Central memory CD4-positive, alpha-beta T cell (primary cell): ENCODE measurements around the gene SMYD2.

Experiments
- DNase-seq: peaks from one replicate; pipeline ENCODE4 v3.0.0; 2022

The SMYD2 gene

DNA sequence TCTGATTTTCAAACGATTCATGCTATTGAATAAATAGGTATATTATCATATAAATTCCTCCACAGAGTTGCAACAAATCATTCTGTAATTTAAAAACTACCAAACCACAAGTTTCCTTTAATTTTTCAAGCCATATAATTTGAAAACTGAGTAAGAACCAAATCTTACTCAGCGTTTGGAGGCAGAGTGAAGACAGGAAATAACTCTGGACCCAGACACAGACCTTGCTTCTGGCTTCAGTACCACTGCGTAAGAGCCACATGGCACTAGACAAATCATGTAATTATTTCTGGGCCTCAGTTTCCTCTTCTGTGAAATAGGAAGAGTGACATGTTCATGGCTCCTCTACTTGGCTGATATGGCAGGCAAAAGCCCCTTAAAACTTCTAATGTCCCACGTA, 82.4 kb downstream of the SMYD2 start:
- DNase-seq: no peak

- no peak for DNase-seq
Measured at GRCh38 chr1:214364386-214364785, 83.4 kb downstream of the SMYD2 start.

DNA sequence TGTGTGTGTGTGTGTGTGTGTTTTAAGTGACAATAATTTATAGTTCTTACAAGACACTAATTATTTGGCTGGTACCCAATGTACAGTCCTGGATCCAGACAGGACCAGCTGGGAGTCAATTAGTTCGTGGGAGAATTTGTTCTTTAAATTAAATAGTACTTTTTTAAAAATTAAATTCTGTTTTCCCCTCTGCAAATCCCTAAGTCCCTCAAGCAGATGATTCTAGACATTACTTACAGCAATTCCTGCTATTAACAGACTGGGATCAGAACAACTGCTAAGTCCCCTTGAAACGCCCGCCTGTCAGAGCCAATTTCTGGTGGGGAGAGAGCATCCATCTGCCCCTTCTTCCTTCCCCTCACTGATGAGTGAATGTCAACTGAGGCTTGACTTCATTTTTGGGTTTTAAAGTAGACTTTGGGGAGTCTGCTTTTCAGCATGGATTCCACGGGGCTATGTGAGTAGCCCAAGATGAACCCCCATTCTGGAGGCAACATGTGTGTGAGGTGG, 83.9 kb downstream of the SMYD2 start:
- no peak for DNase-seq

- DNase-seq: no peak
Measured at GRCh38 chr1:214367841-214368240, 86.9 kb downstream of the SMYD2 start.

DNA sequence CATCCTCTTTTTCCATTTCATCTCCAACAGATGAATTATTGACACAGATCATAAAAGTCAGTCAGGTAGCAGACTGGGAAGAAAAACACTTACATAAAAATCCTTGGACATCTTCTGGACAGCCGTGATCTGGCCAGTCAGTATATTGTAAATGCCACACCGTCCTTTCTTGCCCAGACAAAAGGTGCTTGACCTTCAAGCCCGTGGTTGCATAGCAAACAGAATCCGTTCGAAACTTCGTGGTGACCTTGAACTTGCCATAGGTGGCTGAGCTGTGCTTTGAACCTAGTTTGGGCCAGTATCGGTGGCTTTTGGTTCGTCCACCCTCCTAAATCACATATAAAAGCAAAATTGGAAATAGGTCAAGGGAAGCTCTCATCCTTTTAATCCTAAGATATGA, 88.4 kb downstream of the SMYD2 start:
- DNase-seq: no peak

GRCh38 chr1:214370615-214371014, 89.7 kb downstream of the SMYD2 start:
- no peak for DNase-seq

- no peak for DNase-seq
Measured at GRCh38 chr1:214372092-214372491, 91.1 kb downstream of the SMYD2 start.

GRCh38 chr1:214377485-214377884, 96.5 kb downstream of the SMYD2 start:
- DNase-seq: no peak

DNA sequence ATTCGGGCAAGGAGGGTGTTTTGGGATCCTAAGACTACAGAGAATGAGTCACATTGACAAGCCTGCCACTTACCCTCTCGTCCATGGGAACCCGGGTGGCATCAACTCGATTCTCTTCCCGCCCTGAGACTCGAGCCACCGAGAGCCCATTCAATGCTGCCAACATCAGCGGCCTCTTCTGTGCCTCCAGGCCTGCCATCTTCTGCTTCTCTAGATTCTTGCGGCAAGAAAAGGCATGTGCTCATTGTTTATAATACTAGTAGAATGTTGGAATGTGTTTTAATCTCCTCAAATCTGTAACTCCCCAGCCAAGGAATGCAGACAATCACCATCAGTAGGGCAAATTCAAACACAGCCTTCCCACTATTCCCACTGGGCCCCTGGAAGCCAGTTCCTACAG, 96.9 kb downstream of the SMYD2 start:
- DNase-seq: no peak

- DNase-seq: no peak
Measured at GRCh38 chr1:214378492-214378891, 97.5 kb downstream of the SMYD2 start.

DNA sequence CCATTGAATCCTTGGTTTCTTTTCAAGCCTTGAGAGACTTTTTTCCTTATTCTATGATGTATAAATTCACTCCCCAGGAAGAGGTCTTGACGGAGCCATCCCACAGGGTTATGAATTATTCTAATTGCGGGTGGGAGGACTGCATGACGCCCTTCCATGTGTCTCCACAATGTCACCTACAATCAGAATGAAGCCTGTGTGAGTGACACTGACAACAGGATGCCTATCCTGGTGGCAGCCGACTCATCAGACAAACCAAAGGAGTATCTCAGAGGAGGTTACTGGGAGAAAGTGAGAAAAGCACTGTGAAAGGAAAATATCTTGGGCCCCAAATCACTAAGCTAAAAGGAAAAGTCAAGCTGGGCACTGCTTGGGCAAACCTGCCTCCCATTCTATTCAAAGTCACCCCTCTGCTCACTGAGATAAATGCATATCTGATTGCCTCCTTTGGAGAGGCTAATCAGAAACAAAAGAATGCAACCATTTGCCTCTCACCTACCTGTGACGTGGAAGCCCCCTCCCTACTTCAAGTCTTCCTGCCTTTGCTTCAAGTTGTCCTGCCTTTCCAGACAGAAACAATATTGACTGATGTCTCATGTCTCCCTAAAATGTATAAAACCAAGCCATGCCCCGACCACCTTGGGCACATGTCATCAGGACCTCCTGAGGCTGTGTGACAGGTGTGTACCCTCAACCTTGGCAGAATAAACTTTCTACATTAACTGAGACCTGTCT, 98.4 kb downstream of the SMYD2 start:
- DNase-seq: no peak

DNA sequence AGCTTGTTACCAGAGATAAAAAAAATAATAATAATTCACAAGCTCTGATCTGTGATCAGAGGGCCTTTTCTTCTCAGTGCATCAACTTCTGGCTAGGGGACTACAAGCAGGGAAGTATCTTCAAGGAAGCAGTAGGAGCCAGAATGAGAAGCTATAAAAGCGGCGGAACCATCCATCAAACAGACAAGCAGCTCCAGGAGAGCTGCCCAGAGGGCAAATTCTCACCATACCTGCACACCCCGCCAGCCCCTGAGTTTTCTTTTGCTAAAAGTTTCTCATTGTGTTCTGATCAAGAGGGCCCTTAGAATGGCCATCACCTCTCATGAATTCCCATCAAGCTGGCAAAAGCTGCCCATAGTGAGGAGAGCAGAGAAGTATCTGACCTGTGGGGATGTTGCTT, 99.4 kb downstream of the SMYD2 start:
- DNase-seq: no peak

DNA sequence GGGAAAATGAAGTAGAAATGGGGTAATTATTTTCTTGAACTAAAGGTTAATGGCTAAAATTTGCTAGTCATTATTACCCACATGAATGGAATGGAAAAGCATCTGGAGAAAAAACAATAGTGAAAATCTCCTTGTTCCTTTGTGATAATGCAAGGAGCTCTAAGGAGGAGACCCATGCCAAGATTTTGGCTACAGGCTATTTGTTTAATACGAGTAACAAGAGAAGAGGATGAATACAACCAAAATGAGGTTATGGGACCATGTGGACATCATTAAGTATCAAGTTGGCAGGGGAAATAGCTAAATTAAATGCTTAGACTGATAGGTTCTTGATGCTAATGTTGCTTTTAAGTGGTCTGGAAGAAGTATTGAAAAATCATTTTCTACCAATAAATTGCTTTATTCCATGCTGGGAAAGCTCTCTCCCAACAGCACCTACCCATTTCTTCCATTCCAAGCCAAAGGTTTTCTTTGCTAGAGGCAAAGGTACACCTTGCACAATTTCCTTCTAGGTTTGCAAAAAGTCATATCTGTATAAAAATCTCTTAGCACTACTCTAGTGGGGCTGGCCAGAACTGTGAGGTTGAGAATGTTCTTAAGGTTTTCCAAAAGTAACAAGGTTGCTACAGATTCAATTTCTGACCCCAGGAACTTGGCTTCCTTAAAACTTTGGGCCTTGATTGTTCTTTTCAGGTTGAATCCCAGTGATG, 100.2 kb downstream of the SMYD2 start:
- DNase-seq: no peak

- DNase-seq: no peak
Measured at GRCh38 chr1:214383381-214384372, 102.7 kb downstream of the SMYD2 start.

DNA sequence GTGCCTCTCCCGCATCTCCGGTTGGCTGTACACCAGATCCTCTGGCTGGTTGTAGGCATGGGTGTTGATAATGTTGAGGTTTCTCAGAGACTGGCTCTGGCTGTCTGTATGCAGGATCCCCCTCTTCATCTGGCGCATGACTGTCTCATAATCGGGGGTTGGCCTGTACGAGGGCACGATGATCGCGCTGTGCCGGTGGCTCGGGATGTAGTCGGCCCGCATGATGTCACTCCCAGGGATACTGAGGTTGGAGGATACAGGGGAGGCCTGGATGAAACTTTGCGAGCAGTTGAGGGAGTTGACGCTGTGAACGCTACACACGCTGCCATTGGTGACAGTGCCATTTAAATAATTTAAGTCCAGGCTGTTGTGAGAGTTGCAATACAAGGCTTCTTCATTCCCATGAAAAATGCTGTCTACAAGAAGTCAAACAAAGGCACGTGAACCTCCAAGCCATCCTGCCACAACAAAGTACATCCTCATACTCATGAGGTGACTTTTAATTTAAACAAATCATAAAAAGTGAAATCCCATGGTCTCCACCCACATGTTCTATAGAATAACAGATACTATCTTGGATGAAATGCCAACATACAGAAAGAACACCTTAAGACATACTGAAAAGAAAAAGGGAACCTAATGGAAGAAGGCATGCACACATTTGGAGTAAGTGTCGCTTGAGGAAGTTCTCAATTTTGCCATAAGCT, 103.6 kb downstream of the SMYD2 start:
- DNase-seq: no peak

DNA sequence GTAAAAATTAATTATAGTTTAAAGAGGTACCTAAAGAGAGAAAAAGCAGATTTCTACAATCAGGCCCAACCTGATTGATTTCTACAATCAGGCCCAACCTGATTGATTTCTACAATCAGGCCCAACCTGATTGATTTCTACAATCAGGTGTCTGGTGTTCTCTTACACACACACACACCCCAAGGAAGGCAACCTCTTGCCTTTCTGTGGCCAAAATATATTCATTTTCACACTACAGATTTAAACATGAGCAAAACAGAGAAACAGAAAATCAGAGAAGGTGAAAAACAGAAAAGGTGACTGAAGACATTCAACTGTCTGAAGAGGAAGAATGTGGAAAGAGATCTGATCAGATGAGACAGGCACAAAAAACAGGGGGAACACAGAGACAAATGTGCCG, 104.5 kb downstream of the SMYD2 start:
- DNase-seq: no peak

DNA sequence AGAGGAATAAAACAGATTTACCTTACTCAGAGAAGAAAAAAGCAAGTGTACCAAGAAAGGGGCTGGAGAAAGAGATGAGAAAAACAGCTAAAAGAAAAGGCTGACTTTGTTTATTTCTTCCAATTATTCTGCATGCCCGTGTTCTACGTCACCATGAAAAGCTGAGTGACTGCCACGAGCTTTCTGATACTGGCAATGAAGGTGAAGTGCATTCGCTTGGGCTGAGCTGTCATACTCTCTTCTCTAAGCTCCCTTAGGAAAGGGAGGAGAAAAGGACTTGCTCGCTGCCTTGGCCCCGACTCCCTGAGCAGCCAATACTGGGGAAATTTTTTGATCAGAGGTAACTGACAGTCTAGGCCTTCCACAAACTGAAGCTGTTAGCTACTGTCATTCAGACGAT, 105.4 kb downstream of the SMYD2 start:
- DNase-seq: no peak
